B cell (primary cell): ENCODE results near the gene CCDC7.

Source experiments
- CTCF ChIP-seq: fragments of 200-600 bp; IDR thresholded peaks from one replicate; pipeline ENCODE4 v1.8.0; 2022; ENCODE audit warnings: antibody characterized with exemption, mild to moderate bottlenecking
- EZH2 ChIP-seq: IDR thresholded peaks from 2 replicates; pipeline ENCODE4 v1.6.1; 2012; ENCODE audit warnings: borderline replicate concordance, low read depth, mild to moderate bottlenecking, moderate library complexity, low read length; ENCODE audit not compliant: insufficient read depth, poor library complexity, severe bottlenecking

DNA sequence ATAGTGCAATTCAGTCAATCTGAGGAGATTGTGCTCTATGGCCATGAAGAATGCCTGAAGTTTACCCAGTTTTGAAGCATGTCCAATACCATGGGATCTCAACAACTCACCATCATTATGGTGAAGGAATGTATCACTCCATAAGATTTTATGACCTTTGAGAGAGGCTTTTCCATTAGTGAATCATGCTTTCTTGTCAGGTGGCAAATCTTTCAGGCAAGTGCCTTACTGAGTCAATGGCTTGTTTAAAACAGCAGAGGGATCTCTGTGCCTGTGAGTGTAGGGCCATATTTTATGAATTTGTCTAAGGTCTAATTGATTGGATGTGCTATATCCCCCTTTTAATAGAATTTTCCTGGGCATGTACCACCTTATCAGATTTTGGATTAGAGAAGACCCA is 131.5 kb downstream of the CCDC7 start:
- TF ChIP-seq CTCF (no peak), EZH2 (no peak)
